ENCODE data around the gene TSPAN18.

DNA sequence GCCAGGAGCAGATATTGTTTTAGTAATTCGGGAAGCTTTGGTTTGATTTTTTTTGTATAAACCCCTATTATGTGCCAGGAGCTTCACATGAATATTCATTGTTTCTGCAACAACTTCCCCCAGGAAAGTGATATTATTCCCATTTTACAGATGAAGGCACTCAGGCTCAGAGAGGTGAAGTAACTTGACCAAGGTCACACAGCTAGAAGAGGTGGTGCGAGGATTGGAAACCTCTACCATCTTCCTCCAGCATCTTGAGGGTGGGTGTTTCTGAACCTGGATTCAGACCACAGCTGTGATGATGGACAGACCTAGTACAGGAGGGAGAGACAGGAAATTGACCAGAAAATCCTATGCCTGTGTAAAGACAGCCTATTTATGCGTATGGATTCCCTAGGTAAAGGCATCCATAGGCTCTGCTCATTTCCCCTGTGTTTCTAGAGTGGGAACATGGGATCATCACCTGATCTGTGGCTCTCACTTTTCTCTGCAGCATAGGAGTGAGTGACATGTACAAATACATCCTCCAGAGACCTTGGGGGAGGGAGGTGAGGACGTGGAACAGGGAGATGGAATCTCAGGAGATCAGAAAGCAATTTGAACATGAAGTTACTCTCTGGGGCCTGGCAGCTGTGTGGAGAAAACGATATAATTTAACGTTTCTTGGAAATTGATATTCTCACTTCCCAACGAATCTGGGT, 81.4 kb downstream of the TSPAN18 start:
- no peak for TF ChIP-seq BHLHE40 (IDR thresholded peaks at IDR 0.05; ENCODE audit: low read depth, low read length)
- TF ChIP-seq, protein P1, sequence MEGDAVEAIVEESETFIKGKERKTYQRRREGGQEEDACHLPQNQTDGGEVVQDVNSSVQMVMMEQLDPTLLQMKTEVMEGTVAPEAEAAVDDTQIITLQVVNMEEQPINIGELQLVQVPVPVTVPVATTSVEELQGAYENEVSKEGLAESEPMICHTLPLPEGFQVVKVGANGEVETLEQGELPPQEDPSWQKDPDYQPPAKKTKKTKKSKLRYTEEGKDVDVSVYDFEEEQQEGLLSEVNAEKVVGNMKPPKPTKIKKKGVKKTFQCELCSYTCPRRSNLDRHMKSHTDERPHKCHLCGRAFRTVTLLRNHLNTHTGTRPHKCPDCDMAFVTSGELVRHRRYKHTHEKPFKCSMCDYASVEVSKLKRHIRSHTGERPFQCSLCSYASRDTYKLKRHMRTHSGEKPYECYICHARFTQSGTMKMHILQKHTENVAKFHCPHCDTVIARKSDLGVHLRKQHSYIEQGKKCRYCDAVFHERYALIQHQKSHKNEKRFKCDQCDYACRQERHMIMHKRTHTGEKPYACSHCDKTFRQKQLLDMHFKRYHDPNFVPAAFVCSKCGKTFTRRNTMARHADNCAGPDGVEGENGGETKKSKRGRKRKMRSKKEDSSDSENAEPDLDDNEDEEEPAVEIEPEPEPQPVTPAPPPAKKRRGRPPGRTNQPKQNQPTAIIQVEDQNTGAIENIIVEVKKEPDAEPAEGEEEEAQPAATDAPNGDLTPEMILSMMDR (conservative IDR thresholded peaks at IDR 0.05; ENCODE audit: low read depth, low read length), result no peak
- no peak for TF ChIP-seq CEBPB (IDR thresholded peaks at IDR 0.05; ENCODE audit: low read depth, low read length)
- TF ChIP-seq RAD21 (IDR thresholded peaks at IDR 0.05; ENCODE audit: low read length), result no peak
- TF ChIP-seq, protein P2, sequence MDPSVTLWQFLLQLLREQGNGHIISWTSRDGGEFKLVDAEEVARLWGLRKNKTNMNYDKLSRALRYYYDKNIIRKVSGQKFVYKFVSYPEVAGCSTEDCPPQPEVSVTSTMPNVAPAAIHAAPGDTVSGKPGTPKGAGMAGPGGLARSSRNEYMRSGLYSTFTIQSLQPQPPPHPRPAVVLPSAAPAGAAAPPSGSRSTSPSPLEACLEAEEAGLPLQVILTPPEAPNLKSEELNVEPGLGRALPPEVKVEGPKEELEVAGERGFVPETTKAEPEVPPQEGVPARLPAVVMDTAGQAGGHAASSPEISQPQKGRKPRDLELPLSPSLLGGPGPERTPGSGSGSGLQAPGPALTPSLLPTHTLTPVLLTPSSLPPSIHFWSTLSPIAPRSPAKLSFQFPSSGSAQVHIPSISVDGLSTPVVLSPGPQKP (IDR thresholded peaks at IDR 0.05; ENCODE audit: borderline replicate concordance, low read depth, low read length), result no peak
- TF ChIP-seq RFX5 (IDR thresholded peaks at IDR 0.05; ENCODE audit: low read depth, low read length), result no peak
- no peak for TF ChIP-seq POLR2A (IDR thresholded peaks at IDR 0.05; ENCODE audit: low read depth, low read length)
- no peak for TF ChIP-seq CHD1 (IDR thresholded peaks at IDR 0.05; ENCODE audit: low read depth, low read length)
- no peak for TF ChIP-seq NFE2L2 (IDR thresholded peaks at IDR 0.05; ENCODE audit: low read depth, low read length)
- TF ChIP-seq MAFK (IDR thresholded peaks at IDR 0.05; ENCODE audit: low read depth, low read length), result no peak

Data from IMR-90 (cell line).